GM18505 (cell line): Measurements from ENCODE around the gene DHFR.
A peak's percentile ranks its signal among the peaks of the same experiment; 100 is the strongest.

ENCODE experiments used
- ATAC-seq: cut with Tn5 transposase; IDR thresholded peaks from one replicate; pipeline ENCODE4 v1.9.1; 2021; ENCODE audit not compliant: unreplicated experiment
- POLR2A ChIP-seq: IDR thresholded peaks from 4 replicates; pipeline ENCODE4 v1.6.1; 2011; ENCODE audit warnings: borderline replicate concordance; ENCODE audit not compliant: insufficient read depth, insufficient read length; ENCODE audit errors: extremely low read depth

DHFR gene

DNA sequence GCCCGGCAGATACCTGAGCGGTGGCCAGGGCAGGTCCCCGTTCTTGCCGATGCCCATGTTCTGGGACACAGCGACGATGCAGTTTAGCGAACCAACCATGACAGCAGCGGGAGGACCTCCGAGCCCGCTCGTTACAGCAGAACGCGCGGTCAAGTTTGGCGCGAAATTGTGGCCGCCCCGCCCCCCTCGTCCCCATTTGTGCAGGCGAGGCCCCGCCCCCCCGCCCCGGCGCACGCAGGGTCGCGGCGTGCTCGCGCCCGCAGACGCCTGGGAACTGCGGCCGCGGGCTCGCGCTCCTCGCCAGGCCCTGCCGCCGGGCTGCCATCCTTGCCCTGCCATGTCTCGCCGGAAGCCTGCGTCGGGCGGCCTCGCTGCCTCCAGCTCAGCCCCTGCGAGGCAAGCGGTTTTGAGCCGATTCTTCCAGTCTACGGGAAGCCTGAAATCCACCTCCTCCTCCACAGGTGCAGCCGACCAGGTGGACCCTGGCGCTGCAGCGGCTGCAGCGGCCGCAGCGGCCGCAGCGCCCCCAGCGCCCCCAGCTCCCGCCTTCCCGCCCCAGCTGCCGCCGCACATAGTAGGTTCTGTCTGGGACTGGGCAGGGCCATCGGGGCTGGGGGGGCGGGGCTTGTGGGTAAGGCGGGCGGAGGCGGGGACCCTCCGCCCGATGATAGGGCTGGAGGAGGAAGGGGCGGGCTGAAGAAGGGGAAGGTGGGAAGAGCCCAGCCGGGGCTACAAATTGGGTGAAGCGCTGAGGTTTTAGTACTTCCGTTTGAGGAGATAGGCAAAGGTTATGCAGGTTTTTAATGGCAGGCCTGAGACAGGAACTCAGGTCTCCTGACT lies at the start of gene DHFR, which contains the start of gene MSH3:
DHFR (minus strand) TSS at position 593 of the 840 bp plus-strand sequence; CDS start at position 99, 494 bp downstream.
MSH3 (plus strand) TSS at position 262 of the 840 bp plus-strand sequence; CDS start at position 338, 76 bp downstream.
- peak; percentile 49 for ATAC-seq
- TF ChIP-seq POLR2A, result peak; percentile 87

DNA sequence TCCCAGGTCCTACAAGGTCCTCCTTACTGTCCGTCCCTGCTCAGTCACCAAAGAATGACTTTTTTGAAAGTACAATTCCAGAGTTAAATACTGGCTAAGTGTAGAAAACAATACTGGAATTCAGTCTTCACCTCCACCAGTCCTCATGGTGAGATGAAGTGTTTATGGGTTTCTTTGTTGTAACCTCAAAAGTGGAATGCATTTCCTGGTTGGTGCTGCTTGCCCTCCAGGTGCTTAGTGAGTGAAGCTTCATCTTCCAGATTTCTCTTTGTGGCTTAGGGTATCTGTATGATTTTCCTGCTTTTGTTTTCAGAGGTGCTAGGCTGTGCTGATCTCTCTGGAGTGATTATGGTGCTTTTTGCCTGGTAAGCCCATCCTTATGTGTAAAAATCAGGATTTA lies 49.4 kb upstream of the DHFR start:
- no peak for TF ChIP-seq POLR2A
- no peak for ATAC-seq

DNA sequence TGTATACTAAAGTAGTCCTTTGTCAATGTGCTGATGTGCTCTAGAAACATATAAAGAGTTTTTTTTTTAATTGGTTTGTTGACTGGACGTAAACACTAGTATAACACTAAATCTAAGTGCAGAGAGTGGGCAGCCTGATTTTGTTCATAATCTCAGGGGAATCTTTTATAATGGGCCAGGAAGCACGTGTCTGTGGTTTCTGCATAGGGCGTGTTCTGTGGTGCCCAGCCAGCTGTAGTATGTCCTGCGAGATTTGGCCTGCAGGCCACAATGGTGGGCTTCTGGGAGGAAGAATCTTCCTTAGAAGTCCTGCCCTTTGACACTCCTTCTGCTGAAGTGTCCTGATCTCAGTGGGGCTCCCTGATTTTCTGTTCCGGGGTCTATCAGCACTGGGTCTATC lies 49.0 kb upstream of the DHFR start:
- no peak for ATAC-seq
- TF ChIP-seq POLR2A, result no peak

DNA sequence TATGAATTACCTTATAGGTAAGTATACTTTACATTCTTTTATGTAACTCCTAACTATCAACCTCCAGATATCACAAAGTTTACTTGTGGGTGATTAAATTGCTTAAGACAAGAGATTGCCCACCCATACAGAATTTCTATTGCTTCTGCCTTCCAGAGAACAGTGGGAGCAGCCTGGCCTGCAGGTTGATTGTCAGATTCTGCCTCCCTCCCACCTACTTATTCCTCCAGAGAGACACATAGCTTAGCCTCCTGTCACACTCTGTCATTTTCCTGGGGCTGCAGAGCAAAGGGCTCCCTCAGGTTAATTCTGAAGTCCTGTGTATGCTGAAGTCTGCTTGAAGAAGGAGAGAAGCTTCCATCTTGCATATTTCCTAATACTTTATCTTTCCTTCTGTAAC lies 48.5 kb upstream of the DHFR start:
- no peak for ATAC-seq
- no peak for TF ChIP-seq POLR2A

DNA sequence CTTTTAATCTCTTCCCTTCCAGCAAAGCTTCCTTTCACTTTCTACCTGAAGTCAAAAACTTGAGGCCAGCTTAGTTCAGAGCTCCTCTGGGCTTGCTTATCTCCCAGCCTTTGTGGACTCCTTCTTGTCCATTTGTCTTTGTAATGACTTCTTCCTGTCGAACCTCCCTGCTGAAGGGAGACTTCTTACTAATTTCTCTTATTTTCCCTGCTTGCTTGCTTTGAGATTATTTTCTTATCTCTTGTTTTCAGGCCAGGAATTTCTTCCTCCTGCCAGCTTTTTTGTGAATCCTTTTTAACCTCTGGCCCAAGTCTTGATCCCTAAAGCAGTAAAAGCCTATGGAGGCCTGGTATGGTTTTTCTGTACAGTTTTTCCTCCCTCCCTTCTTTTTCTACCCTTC lies 46.8 kb upstream of the DHFR start:
- ATAC-seq, result no peak
- no peak for TF ChIP-seq POLR2A

DNA sequence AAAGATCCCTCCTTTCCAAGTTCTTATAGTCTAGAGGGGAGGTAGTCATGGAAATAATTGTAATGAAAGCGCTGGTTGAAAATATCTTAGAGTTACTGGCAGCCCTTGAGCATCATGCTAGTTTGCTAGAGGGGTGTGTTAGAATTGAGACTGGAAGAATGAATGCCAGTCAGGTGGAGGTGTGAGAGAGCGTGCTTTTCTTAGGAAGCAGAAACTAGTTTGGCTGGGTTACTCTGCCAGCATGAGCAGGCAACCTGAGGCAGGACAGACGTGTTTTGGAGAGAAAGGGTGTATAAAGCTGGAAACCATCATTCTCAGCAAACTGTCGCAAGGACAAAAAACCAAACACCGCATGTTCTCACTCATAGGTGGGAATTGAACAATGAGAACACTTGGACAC lies 43.6 kb upstream of the DHFR start:
- no peak for ATAC-seq

DNA sequence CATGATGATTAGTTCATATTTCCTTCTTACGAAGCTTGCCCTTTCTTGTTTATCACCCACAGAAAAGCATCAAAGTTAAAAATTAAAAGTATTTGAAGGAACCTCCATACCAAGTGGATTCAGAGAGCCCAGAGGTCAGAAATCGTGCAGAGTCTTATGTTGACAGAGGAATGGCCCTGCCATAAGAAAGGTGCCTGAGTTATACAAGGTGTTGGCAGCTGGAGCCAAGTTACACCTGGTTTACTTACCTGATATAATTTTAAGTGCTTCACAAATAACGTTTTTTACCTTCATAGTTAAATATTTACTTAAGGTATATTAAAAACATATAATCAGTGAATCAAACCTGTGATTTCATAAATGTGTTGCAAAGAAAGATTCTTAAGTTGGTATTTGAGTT lies 42.3 kb upstream of the DHFR start:
- no peak for ATAC-seq
- no peak for TF ChIP-seq POLR2A

More for the DNA sequence above, 43.6 kb upstream of the DHFR start:
- no peak for TF ChIP-seq POLR2A

DNA sequence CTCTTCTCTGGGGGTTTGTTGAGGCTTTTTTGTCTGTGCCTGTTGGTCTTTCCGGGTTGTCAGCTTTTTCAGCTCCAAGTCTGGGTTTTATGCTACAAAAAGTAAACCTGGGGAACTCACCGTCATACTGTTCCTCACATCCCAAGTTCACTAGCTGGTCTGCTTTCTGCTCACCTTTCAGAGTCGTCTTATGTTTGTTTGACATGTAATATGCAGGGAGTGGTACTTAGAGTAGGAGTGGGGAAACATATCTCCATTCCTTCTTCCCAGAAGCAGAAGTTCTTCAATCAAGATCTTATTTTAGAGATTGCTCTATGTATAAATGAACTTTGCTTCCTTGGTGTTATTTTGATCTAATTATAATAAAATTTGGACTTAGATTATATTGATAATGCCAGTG lies 41.7 kb upstream of the DHFR start:
- no peak for ATAC-seq
- no peak for TF ChIP-seq POLR2A

DNA sequence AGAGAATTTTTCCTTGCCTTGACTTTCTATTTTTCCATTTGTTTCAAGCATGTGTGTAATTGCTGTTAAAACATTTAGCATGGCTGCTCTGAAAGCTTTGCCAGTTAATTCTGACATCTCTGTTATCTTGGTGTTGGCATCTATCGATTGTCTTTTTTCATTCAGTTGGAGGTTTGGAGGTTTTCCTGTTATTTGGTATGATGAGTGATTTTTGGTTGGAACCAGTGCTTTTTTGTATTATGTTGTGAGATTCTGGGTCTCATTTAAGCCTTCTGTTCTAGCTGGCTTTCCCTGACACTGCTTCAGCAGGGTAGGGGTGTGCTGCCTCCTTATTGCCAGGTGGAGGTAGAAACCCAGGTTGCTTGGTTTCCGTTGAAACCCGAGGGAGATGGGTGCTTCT lies 40.9 kb upstream of the DHFR start:
- ATAC-seq, result no peak
- TF ChIP-seq POLR2A, result no peak

DNA sequence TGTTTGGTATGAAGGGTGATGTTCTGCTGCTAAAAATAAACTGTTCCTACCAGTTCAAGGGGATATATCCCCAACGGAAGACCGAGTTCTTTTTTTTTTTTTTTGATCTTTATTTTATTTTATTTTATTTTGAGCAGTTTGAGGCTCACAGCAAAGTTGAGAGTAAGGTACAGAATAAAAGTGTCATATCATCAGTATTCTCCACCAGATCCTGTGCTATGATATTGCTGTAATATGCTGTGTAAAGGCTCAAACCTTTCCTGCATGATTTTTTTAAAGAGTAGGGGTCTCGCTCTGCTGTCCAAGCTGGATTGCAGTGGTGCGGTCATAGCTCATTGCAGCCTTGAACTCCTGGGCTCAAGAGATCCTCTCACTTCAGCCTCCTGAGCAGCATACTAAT lies 34.8 kb upstream of the DHFR start:
- no peak for ATAC-seq
- no peak for TF ChIP-seq POLR2A

DNA sequence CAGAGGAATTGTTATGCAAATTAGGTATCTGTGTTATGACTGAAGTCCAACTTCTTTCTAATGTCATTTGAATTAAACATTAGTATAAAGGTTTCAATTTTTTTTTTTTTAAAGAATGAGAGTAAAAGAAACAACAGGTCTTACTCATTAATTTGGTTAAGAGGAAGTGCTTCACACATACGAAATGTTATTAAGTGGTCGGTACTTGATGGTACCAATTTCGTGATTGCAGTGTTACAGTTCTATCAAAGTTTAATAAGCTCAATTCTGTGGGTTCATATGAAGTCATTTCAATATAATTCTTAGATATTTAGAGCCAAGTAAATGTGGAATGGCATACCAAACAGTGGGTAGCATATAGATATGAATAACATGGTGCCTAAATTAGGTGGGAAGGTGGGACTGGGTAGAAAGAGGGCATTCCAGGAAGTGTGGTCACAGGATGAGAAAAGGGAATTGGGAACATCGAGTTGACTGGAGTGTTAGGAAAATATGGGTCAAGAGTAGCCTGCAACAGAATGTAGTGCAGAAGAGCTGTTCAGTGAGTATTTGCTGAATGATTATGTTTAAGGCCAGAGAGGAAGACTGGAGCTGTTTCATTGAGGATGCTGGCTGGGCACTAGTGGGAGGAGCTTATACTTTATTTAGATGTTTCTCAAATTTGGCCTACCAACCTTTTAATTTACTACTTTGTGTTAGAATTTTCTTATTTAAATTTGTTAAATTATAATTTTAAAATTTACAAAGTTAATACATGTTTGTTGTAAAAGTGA lies 34.1 kb upstream of the DHFR start:
- no peak for ATAC-seq
- TF ChIP-seq POLR2A, result no peak

DNA sequence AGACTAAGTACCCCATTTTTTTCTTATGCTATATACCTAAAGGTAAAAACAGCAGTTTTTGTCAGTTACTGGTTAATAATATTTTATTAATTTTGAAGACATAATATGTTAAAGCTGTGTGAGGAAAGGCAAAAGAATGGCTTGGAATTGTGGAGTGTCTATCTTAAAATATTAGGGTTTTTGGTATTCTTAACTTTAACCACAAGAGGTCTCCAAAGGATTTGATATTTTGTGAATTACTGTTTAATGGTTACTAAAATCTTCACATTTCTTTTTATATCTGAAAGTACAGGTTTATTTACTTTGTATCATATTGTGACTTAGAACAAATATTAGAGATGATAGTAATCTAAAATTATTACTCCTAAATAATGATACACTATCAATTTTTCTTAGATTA lies 32.0 kb upstream of the DHFR start:
- ATAC-seq, result no peak

DNA sequence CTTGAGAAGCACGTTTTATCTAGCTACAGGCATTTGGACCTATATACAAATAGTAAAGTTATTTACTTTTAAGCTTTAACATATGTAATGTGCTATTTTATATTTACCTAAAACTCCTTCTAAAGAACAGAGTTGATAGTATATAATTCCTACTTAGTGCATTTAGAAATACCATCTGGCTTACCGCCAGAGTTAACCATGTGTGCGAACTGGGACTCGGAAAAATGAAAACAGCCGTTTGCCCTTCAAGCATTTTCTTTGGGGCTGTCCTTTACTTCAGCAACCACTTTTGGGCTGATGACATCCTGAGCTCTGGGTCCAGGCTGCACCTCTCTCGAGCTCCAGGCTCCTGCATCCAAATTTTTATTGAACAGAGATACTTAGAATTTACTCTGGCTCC lies 21.9 kb upstream of the DHFR start:
- no peak for TF ChIP-seq POLR2A

More for the DNA sequence above, 32.0 kb upstream of the DHFR start:
- no peak for TF ChIP-seq POLR2A

More for the DNA sequence above, 21.9 kb upstream of the DHFR start:
- no peak for ATAC-seq
